ENCODE data around the gene AADACL4. TPM values are rescaled to one million over a fixed set of nuclear protein-coding genes. Genes with fewer than 3 reads are reported as not detected.

The AADACL4 gene
- total and polyA plus RNA-seq, 9 of the 15 experiments (the other 6 are each of a cell fraction or from before 2014, with no cell fraction given): not detected

GRCh38 chr1:12665511-12665910 is 21.6 kb downstream of the AADACL4 start:
- Histone ChIP-seq H3K36me3 (ENCODE audit: control insufficient read depth, insufficient read depth, low read length) (no peaks in the 10 kb centered on the region), H3K4me3 (no peak overlapping the region), H3K9me3 (replicated peaks; ENCODE audit: control insufficient read depth, insufficient read depth, low read depth, low read length) (no peaks in the 10 kb centered on the region), H4K20me1 (replicated peaks; ENCODE audit: control insufficient read depth, insufficient read depth, low read length) (no peaks in the 10 kb centered on the region), H3K79me2 (ENCODE audit: control insufficient read depth, insufficient read depth, low read length) (no peaks in the 10 kb centered on the region), H3K9ac (ENCODE audit: insufficient read depth in 1 of 2, low read depth in 2 of 2, low read length in 2 of 2) (no peak overlapping the region), H3K9me1 (ENCODE audit: control insufficient read depth, insufficient read depth, low read length) (no peaks in the 10 kb centered on the region), H2AFZ (ENCODE audit: low read depth, low read length) (peak overlapping the region; percentile 6), H3K4me2 (ENCODE audit: insufficient read depth, low read length) (no peak overlapping the region), H3K27ac (ENCODE audit: extremely low read depth, low read depth, low read length) (no peak overlapping the region), H3K27me3 (ENCODE audit: control insufficient read depth in 2 of 2, insufficient read depth in 2 of 2, low read length in 2 of 2) (no peaks in the 10 kb centered on the region), H3K4me1 (replicated peaks in 1 of 2; ENCODE audit: control insufficient read depth in 2 of 2, insufficient read depth in 2 of 2, low read length in 2 of 2) (no peaks in the 10 kb centered on the region)
- ChIA-PET POLR2A (interaction anchor here (0.6 kb wide), 2 partner anchors 47 to 589 kb away, joined by 3 to 4 read pairs; partner anchors contain the start of gene DHRS3), CTCF (ENCODE audit: low intra/inter-chr PET ratio) (no interaction called here)
- BruUV-seq (replicated peaks): no TSS peak
- FAIRE-seq (no peak), DNase-seq (ENCODE audit: extremely low read depth in 1 of 4, low spot score in 3 of 4) (no peak), ATAC-seq (peak; percentile 47)
- WGBS (ENCODE audit: insufficient coverage, low coverage, missing lambda C conversion rate): 28% methylated on average over 4 of the region's 4 CpGs
- in situ Hi-C loops (cut with MboI) (no loop called here), intact Hi-C loops (cut with micrococcal nuclease) (loop anchor here (10.0 kb wide), 1 partner anchor 109 kb away; the partner anchor contains the start of gene PRAMEF12)
- TF ChIP-seq PATZ1 (CRISPR knock-in tag; IDR thresholded peaks at IDR 0.05; ENCODE audit: borderline replicate concordance) (no peak), RFX1 (IDR thresholded peaks at IDR 0.05) (no peak), AFF4 (CRISPR knock-in tag; IDR thresholded peaks at IDR 0.05) (no peak), ZNF766 (CRISPR knock-in tag; conservative IDR thresholded peaks at IDR 0.05) (no peak), RNF219 (CRISPR knock-in tag; IDR thresholded peaks at IDR 0.05) (no peak), GATAD2B (IDR thresholded peaks at IDR 0.05; ENCODE audit: borderline replicate concordance) (no peak), CREB3 (tag; conservative IDR thresholded peaks at IDR 0.05; ENCODE audit: low read depth) (no peak), POLR3A (IDR thresholded peaks at IDR 0.05; ENCODE audit: borderline replicate concordance, extremely low read depth, insufficient read depth, insufficient read length) (no peak), ZNF445 (CRISPR knock-in tag; IDR thresholded peaks at IDR 0.05; ENCODE audit: low read depth) (no peak), SMARCE1 (IDR thresholded peaks at IDR 0.05) (0 out of 2 replicates have a peak, but pooled peaks have one; percentile 23)

Measured in K562 (cell line).